Nephron (organoid): ENCODE results near the gene RAI14.
"Not testable (repeated sequence)": the region's sequence is repeated elsewhere in the genome, so short reads cannot be mapped to it uniquely, and the experiment has no call there.

Experiments
- H3K27ac Mint-ChIP-seq, 3 experiments: 2 replicates each; pipeline ENCODE4 v1.8.0; 2020; ENCODE audit warnings: mixed read lengths in 3 of 3, mild to moderate bottlenecking in 2 of 3, moderate library complexity in 1 of 3
- H3K27me3 Mint-ChIP-seq: 2 replicates; pipeline ENCODE4 v1.8.0; 2021; ENCODE audit warnings: low read depth, mild to moderate bottlenecking, moderate library complexity, mixed read lengths
- H3K36me3 Mint-ChIP-seq: 2 replicates; pipeline ENCODE4 v1.8.0; 2020; ENCODE audit warnings: low read depth, mixed read lengths
- H3K4me1 Mint-ChIP-seq: 2 replicates; pipeline ENCODE4 v1.8.0; 2020; ENCODE audit warnings: mixed read lengths
- H3K4me3 Mint-ChIP-seq, 3 experiments: 2 replicates each; pipeline ENCODE4 v1.8.0; 2020; ENCODE audit warnings: mild to moderate bottlenecking in 3 of 3, mixed read lengths in 3 of 3, moderate library complexity in 2 of 3
- H3K9me3 Mint-ChIP-seq: 2 replicates; pipeline ENCODE4 v1.8.0; 2020; ENCODE audit warnings: mixed read lengths
- CTCF ChIP-seq, 3 experiments: fragments of 200-600 bp; sonication (generic); IDR thresholded peaks; one replicate each; pipeline ENCODE4 v1.5.0; 2021; ENCODE audit warnings: antibody characterized with exemption in 3 of 3; ENCODE audit not compliant: unreplicated experiment in 3 of 3

RAI14 gene

GRCh38 chr5:34698109-34698419 is 41.9 kb downstream of the RAI14 start:
- Mint-ChIP-seq H3K4me1 (peaks cover 37% of the 10 kb centered on the region), H3K36me3 (peaks cover 12% of the 10 kb centered on the region), H3K27me3 (no peaks in the 10 kb centered on the region), H3K4me3 (no peak overlapping the region), H3K27ac (peak overlapping the region in 1 of 3 experiments; percentile 31), H3K9me3 (no peaks in the 10 kb centered on the region)
- no peak for TF ChIP-seq CTCF (IDR thresholded peaks at IDR 0.05; ENCODE audit: unreplicated experiment in 3 of 3)

- TF ChIP-seq CTCF (IDR thresholded peaks at IDR 0.05; ENCODE audit: unreplicated experiment in 3 of 3) = no peak
- peaks cover 12% of the 10 kb centered on the region for H3K36me3 Mint-ChIP-seq
- peaks cover 38% of the 10 kb centered on the region for H3K4me1 Mint-ChIP-seq
- no peaks in the 10 kb centered on the region for H3K27me3 Mint-ChIP-seq
- no peaks in the 10 kb centered on the region for H3K9me3 Mint-ChIP-seq
- H3K27ac Mint-ChIP-seq = peak overlapping the region in 2 of 3 experiments; percentile 31 to 51
- H3K4me3 Mint-ChIP-seq = no peak overlapping the region
Observed at GRCh38 chr5:34698754-34699153, 42.6 kb downstream of the RAI14 start.

- peak overlapping the region in 2 of 3 experiments; percentile 51 to 62 for H3K27ac Mint-ChIP-seq
- H3K27me3 Mint-ChIP-seq = no peaks in the 10 kb centered on the region
- no peak for TF ChIP-seq CTCF (IDR thresholded peaks at IDR 0.05; ENCODE audit: unreplicated experiment in 3 of 3)
- H3K4me3 Mint-ChIP-seq = no peak overlapping the region
- H3K9me3 Mint-ChIP-seq = no peaks in the 10 kb centered on the region
- peaks cover 39% of the 10 kb centered on the region for H3K4me1 Mint-ChIP-seq
- peaks cover 12% of the 10 kb centered on the region for H3K36me3 Mint-ChIP-seq
Observed at GRCh38 chr5:34699155-34700077, 43.3 kb downstream of the RAI14 start.

GRCh38 chr5:34700078-34700452 is 43.9 kb downstream of the RAI14 start:
- Mint-ChIP-seq H3K27me3 (no peaks in the 10 kb centered on the region), H3K27ac (peak overlapping the region in 2 of 3 experiments; percentile 51 to 62), H3K4me1 (peaks cover 33% of the 10 kb centered on the region), H3K9me3 (no peaks in the 10 kb centered on the region), H3K4me3 (no peak overlapping the region), H3K36me3 (peaks cover 12% of the 10 kb centered on the region)
- TF ChIP-seq CTCF (IDR thresholded peaks at IDR 0.05; ENCODE audit: unreplicated experiment in 3 of 3) = no peak

- Mint-ChIP-seq H3K36me3 (peaks cover 16% of the 10 kb centered on the region), H3K4me1 (peaks cover 42% of the 10 kb centered on the region)
- not testable (repeated sequence) for H3K27me3 Mint-ChIP-seq
Observed at GRCh38 chr5:34701442-34701841, 45.3 kb downstream of the RAI14 start.

GRCh38 chr5:34703767-34704713 is 47.9 kb downstream of the RAI14 start:
- Mint-ChIP-seq H3K4me3 (no peak overlapping the region), H3K27me3 (no peaks in the 10 kb centered on the region), H3K36me3 (peaks cover 21% of the 10 kb centered on the region), H3K9me3 (no peaks in the 10 kb centered on the region), H3K4me1 (peaks cover 51% of the 10 kb centered on the region), H3K27ac (peak overlapping the region; percentile 60 to 82 (median 77))
- TF ChIP-seq CTCF (IDR thresholded peaks at IDR 0.05; ENCODE audit: unreplicated experiment in 3 of 3) = no peak

More at GRCh38 chr5:34701442-34701841, 45.3 kb downstream of the RAI14 start:
- H3K4me3 Mint-ChIP-seq, H3K9me3 Mint-ChIP-seq: not testable (repeated sequence)
- peak overlapping the region in 2 of 3 experiments; percentile 7 to 55 for H3K27ac Mint-ChIP-seq
